Suprapubic skin (tissue), 4 donors: ENCODE measurements around the gene TCF7L2. TPM values are rescaled to one million over a fixed set of nuclear protein-coding genes. Genes with fewer than 3 reads are reported as not detected.
A peak's percentile ranks its signal among the peaks of the same experiment; 100 is the strongest.
"Not testable (repeated sequence)": the region's sequence is repeated elsewhere in the genome, so short reads cannot be mapped to it uniquely, and the experiment has no call there.

ENCODE experiments used
- DNase-seq, 2 donors: peaks; one replicate each; pipeline ENCODE4 v3.0.0-alpha.2; 2019; ENCODE audit warnings: low spot score in 2 of 2
- H3K27ac ChIP-seq: fragments of 200-600 bp; sonication (generic); one replicate; pipeline ENCODE4 v1.5.1; 2019
- H3K27me3 ChIP-seq: fragments of 200-600 bp; sonication (generic); one replicate; pipeline ENCODE4 v1.5.1; 2019
- H3K36me3 ChIP-seq: fragments of 200-600 bp; sonication (generic); one replicate; pipeline ENCODE4 v1.5.1; 2019
- H3K4me1 ChIP-seq: fragments of 200-600 bp; sonication (generic); one replicate; pipeline ENCODE4 v1.5.1; 2019
- H3K4me3 ChIP-seq: fragments of 200-600 bp; sonication (generic); one replicate; pipeline ENCODE4 v1.5.1; 2019; ENCODE audit warnings: mild to moderate bottlenecking
- H3K9me3 ChIP-seq: fragments of 200-600 bp; sonication (generic); one replicate; pipeline ENCODE4 v1.5.1; 2019
- EP300 ChIP-seq: sonication (generic); formaldehyde crosslinking; IDR thresholded peaks from one replicate; pipeline ENCODE4 v1.6.1; 2017; ENCODE audit warnings: antibody characterized with exemption
- POLR2A ChIP-seq, 2 donors: fragments of 450-650 bp; IDR thresholded peaks; one replicate each; pipeline ENCODE4 v1.6.1; 2017; ENCODE audit warnings: antibody characterized with exemption in 2 of 2, mild to moderate bottlenecking in 2 of 2, moderate library complexity in 2 of 2
- POLR2AphosphoS5 ChIP-seq, 3 donors: sonication (generic); formaldehyde crosslinking; IDR thresholded peaks; one replicate each; pipeline ENCODE4 v1.6.1; 2017; ENCODE audit warnings: antibody characterized with exemption in 3 of 3
- WGBS: methylation state at CpG from one replicate; pipeline ENCODE4 v1.1.5; 2018; 5-methylcytosine and 5-hydroxymethylcytosine counted together
- total RNA-seq, 4 donors: library from RNA; depleted of rRNA; stranded (reverse); fragments of >200 nt; gene quantifications; one replicate each; pipeline ENCODE4 v1.1.0, GENCODE V29; 2016
- TF ChIP-seq, protein P1 (sequence below), 2 donors: fragments of 200-600 bp in 1 of 2; fragments of 450-650 bp in 1 of 2; sonication (generic) in 1 of 2; IDR thresholded peaks; one replicate each; pipeline ENCODE4 v1.5.1; 2016 to 2019; ENCODE audit warnings: antibody characterized with exemption in 2 of 2, mild to moderate bottlenecking in 1 of 2, moderate library complexity in 1 of 2

TCF7L2 gene
- total RNA-seq, 4 donors from 2014 or later = 9.9 to 23.3 (median 15.2) TPM

DNA sequence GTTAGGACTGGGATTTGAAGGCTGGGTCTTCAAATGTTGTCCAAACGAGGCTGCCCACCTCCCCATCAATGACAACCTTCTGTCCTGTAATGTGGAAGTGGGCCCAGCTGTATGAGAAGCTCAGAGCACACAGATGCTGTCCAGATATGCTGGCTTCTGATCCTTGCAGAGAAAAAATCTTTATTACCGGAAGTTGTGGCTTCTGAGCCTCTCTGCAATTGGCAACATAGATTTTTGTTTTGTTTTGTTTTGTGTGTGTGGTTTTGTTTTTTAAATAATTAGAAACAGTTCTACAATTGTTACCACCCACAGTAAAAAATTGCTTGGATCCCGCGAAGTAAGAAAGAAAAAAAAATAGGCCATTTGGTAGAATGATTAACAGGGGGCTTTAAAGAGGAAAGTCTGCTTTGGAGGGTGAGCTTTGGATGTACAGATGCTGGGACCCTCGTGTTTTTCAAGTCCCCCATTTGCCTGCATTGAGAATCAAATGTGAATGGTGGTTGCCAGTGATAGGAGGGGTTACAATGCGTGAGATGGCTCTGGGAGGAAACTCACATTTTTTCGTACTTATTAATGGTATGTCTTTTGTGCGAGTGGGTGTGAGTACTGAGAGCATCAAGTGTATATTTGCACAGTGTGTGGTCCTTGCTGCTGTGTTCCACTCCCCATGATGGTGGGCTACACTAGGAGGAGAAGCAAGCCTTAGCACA is 153.2 kb downstream of the TCF7L2 start:
- Histone ChIP-seq H3K36me3 (no peaks in the 10 kb centered on the region), H3K9me3 (no peaks in the 10 kb centered on the region), H3K27ac (peak overlapping the region; percentile 62), H3K4me3 (no peak overlapping the region), H3K27me3 (no peaks in the 10 kb centered on the region), H3K4me1 (peaks cover 54% of the 10 kb centered on the region)
- TF ChIP-seq POLR2AphosphoS5 (IDR thresholded peaks at IDR 0.05) = no peak
- TF ChIP-seq EP300 = no peak
- TF ChIP-seq, protein P1, sequence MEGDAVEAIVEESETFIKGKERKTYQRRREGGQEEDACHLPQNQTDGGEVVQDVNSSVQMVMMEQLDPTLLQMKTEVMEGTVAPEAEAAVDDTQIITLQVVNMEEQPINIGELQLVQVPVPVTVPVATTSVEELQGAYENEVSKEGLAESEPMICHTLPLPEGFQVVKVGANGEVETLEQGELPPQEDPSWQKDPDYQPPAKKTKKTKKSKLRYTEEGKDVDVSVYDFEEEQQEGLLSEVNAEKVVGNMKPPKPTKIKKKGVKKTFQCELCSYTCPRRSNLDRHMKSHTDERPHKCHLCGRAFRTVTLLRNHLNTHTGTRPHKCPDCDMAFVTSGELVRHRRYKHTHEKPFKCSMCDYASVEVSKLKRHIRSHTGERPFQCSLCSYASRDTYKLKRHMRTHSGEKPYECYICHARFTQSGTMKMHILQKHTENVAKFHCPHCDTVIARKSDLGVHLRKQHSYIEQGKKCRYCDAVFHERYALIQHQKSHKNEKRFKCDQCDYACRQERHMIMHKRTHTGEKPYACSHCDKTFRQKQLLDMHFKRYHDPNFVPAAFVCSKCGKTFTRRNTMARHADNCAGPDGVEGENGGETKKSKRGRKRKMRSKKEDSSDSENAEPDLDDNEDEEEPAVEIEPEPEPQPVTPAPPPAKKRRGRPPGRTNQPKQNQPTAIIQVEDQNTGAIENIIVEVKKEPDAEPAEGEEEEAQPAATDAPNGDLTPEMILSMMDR (IDR thresholded peaks at IDR 0.05) = no peak
- TF ChIP-seq POLR2A (IDR thresholded peaks at IDR 0.05) = no peak
- DNase-seq = peak in 1 of 2 donors; percentile 45
- 64% methylated on average over 8 of the region's 8 CpGs for WGBS

DNA sequence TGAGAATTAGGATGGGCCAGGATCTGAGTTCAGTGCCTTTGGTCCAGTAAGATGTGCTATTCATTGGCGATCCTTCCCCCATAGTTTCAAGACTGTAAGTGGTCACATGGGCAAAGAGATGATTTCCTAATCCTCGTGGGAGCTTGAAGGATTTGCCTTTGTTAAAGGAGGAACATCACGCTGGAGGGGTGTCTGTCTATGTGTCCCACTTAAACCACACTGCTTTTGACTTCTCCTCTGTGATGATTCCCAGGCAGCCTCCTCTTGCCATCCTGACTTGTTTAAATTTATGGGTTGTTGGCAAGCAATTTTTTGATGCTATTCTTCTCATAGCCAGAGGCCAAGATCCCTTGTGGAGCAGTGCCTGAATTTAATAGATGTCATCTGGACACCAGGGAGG is 154.0 kb downstream of the TCF7L2 start:
- H3K4me1 ChIP-seq = peaks cover 54% of the 10 kb centered on the region
- peak in 1 of 2 donors; percentile 70 for DNase-seq
- 62% methylated on average over 3 of the region's 3 CpGs for WGBS

DNA sequence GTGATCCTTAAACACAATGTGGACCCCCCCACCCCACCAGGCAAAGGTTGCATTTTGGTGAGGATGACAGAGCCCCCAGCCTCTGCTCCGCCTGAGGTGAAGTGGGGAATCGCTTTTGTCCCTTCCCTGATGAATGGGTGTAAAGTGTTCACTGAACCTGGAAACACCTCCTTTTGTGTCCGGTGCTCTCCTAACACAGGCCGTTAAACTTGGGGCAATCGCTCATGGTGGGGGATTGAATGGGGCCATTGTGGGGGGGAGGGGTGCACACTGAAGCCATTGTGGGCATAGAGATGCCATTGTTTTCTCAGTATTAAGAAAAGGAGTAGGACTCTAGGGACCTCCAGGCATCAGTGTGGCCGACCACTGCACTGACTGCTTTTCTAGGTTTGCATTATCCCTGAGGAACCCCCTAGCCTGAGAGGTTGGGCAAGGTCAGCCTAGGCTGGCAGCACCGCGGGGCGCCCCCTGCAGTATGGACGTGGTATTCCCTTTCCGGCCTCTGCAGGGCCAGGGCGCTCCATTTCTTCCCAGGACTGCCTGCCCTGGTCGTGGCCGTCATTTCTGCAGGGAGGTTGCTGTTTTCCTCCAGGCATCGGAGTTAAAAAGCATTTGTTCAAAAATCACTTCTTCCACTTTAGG is 158.3 kb downstream of the TCF7L2 start:
- Histone ChIP-seq H3K27ac (no peak overlapping the region), H3K36me3 (no peaks in the 10 kb centered on the region), H3K4me3 (no peak overlapping the region), H3K4me1 (peaks cover 60% of the 10 kb centered on the region), H3K9me3 (no peaks in the 10 kb centered on the region), H3K27me3 (no peaks in the 10 kb centered on the region)
- 81% methylated on average over 15 of the region's 15 CpGs for WGBS
- no peak for DNase-seq
- TF ChIP-seq, protein P1 (IDR thresholded peaks at IDR 0.05) = peak in 1 of 2 donors; percentile 36
- TF ChIP-seq EP300 = no peak

More for the DNA sequence above, 154.0 kb downstream of the TCF7L2 start:
- Histone ChIP-seq H3K4me3 (no peak overlapping the region), H3K9me3 (no peaks in the 10 kb centered on the region), H3K27me3 (no peaks in the 10 kb centered on the region), H3K27ac (peak overlapping the region; percentile 62), H3K36me3 (no peaks in the 10 kb centered on the region)
- TF ChIP-seq POLR2AphosphoS5 (IDR thresholded peaks at IDR 0.05) = peak in 2 of 3 donors; percentile 4 to 49
- TF ChIP-seq, protein P1 (IDR thresholded peaks at IDR 0.05) = no peak

DNA sequence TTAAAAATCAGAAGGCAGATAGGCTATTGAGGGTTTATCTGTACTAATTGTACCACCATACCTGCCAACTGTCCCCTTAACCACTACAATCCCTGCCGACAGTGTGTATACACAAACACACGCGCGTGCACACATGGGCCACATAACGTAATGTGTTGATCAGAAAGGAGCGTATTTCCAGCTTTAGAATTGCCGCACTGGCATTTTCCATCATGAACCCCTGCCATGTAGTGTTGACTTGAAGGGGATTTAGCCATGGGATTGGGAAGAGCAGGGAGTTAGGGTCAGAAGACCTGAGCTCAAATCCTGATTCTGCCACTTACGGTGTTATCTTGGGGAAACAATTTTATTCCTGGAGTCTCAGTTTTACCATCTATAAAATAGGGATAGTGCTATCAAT is 158.9 kb downstream of the TCF7L2 start:
- no peaks in the 10 kb centered on the region for H3K9me3 ChIP-seq
- DNase-seq = no peak
- H3K4me1 ChIP-seq = peaks cover 59% of the 10 kb centered on the region
- H3K27ac ChIP-seq = no peak overlapping the region
- TF ChIP-seq POLR2A (IDR thresholded peaks at IDR 0.05) = no peak
- TF ChIP-seq POLR2AphosphoS5 (IDR thresholded peaks at IDR 0.05) = no peak
- no peak for TF ChIP-seq EP300
- TF ChIP-seq, protein P1 (IDR thresholded peaks at IDR 0.05) = no peak
- H3K4me3 ChIP-seq = no peak overlapping the region
- no peaks in the 10 kb centered on the region for H3K36me3 ChIP-seq
- 96% methylated on average over 8 of the region's 8 CpGs for WGBS
- no peaks in the 10 kb centered on the region for H3K27me3 ChIP-seq

DNA sequence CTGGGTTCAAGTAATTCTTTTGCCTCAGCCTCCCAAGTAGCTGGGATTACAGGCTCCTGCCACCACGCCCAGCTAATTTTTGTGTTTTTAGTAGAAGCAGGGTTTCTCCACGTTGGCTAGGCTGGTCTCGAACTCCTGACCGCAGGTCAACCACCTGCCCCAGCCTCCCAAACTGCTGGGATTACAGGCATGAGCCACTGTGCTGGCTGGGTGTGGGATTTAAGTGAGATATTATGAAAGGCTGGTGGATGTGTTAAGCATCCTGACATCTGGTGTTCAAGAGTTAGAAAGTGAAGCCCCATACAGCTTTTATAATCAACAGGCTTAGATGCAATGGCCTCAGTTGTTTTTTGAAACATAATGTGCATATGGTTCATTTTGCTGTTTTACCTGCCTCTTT is 159.4 kb downstream of the TCF7L2 start:
- DNase-seq, H3K9me3 ChIP-seq, H3K27ac ChIP-seq, H3K4me3 ChIP-seq, H3K36me3 ChIP-seq, H3K27me3 ChIP-seq: not testable (repeated sequence)
- 94% methylated on average over 4 of the region's 4 CpGs for WGBS
- peaks cover 58% of the 10 kb centered on the region for H3K4me1 ChIP-seq
